WTC11 (cell line): Measurements from ENCODE around the gene B4GALNT2. TPM values are rescaled to one million over a fixed set of nuclear protein-coding genes. Genes with fewer than 3 reads are reported as not detected.
A peak's percentile ranks its signal among the peaks of the same experiment; 100 is the strongest.

ENCODE experiments used
- AFF4 ChIP-seq: sonication (generic); formaldehyde crosslinking; IDR thresholded peaks from 2 replicates; pipeline ENCODE4 v1.8.1; 2023; ENCODE audit warnings: mild to moderate bottlenecking, missing genetic modification reagents, borderline replicate concordance
- ATF1 ChIP-seq: sonication (generic); formaldehyde crosslinking; IDR thresholded peaks from 2 replicates; pipeline ENCODE4 v1.8.1; 2023; ENCODE audit warnings: mild to moderate bottlenecking, moderate library complexity, missing genetic modification reagents
- CREM ChIP-seq: sonication (generic); formaldehyde crosslinking; IDR thresholded peaks from 2 replicates; pipeline ENCODE4 v1.8.1; 2022; ENCODE audit warnings: mild to moderate bottlenecking, missing genetic modification reagents, moderate library complexity
- E2F4 ChIP-seq: sonication (generic); formaldehyde crosslinking; IDR thresholded peaks from 2 replicates; pipeline ENCODE4 v1.8.1; 2022; ENCODE audit warnings: low read depth, mild to moderate bottlenecking, moderate library complexity, missing genetic modification reagents, borderline replicate concordance
- ELF4 ChIP-seq: sonication (generic); formaldehyde crosslinking; IDR thresholded peaks from 2 replicates; pipeline ENCODE4 v1.8.1; 2022; ENCODE audit warnings: low read depth, mild to moderate bottlenecking, moderate library complexity, missing genetic modification reagents
- EMX1 ChIP-seq: fragments of 250-450 bp; sonication (Bioruptor Pico); IDR thresholded peaks from 2 replicates; pipeline ENCODE4 v1.8.0; 2021; ENCODE audit warnings: mild to moderate bottlenecking
- ERG ChIP-seq: fragments of 250-450 bp; sonication (Bioruptor Pico); IDR thresholded peaks from 2 replicates; pipeline ENCODE4 v1.8.0; 2021; ENCODE audit warnings: mild to moderate bottlenecking
- ETV6 ChIP-seq: sonication (generic); formaldehyde crosslinking; IDR thresholded peaks from 2 replicates; pipeline ENCODE4 v1.8.1; 2022; ENCODE audit warnings: mild to moderate bottlenecking, missing genetic modification reagents
- FOXP1 ChIP-seq: sonication (generic); formaldehyde crosslinking; IDR thresholded peaks from 2 replicates; pipeline ENCODE4 v1.8.0; 2022; ENCODE audit warnings: missing genetic modification reagents, mild to moderate bottlenecking, moderate library complexity, borderline replicate concordance
- GABPB1 ChIP-seq: sonication (generic); formaldehyde crosslinking; IDR thresholded peaks from 2 replicates; pipeline ENCODE4 v1.8.1; 2023; ENCODE audit warnings: mild to moderate bottlenecking, missing genetic modification reagents
- GRHL2 ChIP-seq: fragments of 250-450 bp; sonication (Bioruptor Pico); IDR thresholded peaks from 2 replicates; pipeline ENCODE4 v1.8.0; 2022; ENCODE audit warnings: mild to moderate bottlenecking, moderate library complexity; ENCODE audit not compliant: insufficient replicate concordance, severe bottlenecking
- HMGA2 ChIP-seq: fragments of 250-450 bp; sonication (Bioruptor Pico); IDR thresholded peaks from 2 replicates; pipeline ENCODE4 v1.4.0; 2021; ENCODE audit warnings: mild to moderate bottlenecking, moderate library complexity
- JUN ChIP-seq: sonication (generic); formaldehyde crosslinking; IDR thresholded peaks from 2 replicates; pipeline ENCODE4 v1.8.0; 2023; ENCODE audit warnings: mild to moderate bottlenecking, missing genetic modification reagents
- MYBL2 ChIP-seq: sonication (generic); formaldehyde crosslinking; IDR thresholded peaks from 2 replicates; pipeline ENCODE4 v1.8.1; 2023; ENCODE audit warnings: mild to moderate bottlenecking, moderate library complexity, missing genetic modification reagents
- NFATC4 ChIP-seq: fragments of 250-450 bp; sonication (Bioruptor Pico); IDR thresholded peaks from 2 replicates; pipeline ENCODE4 v1.9.0; 2021; ENCODE audit warnings: mild to moderate bottlenecking
- RORB ChIP-seq: fragments of 250-450 bp; sonication (Bioruptor Pico); IDR thresholded peaks from 2 replicates; pipeline ENCODE4 v1.9.0; 2021; ENCODE audit warnings: mild to moderate bottlenecking
- SMAD4 ChIP-seq: sonication (generic); formaldehyde crosslinking; IDR thresholded peaks from 2 replicates; pipeline ENCODE4 v1.8.0; 2022; ENCODE audit warnings: mild to moderate bottlenecking, missing genetic modification reagents
- TEAD1 ChIP-seq: sonication (generic); formaldehyde crosslinking; IDR thresholded peaks from 2 replicates; pipeline ENCODE4 v1.8.0; 2022; ENCODE audit warnings: mild to moderate bottlenecking, missing genetic modification reagents
- TEAD4 ChIP-seq: sonication (generic); formaldehyde crosslinking; IDR thresholded peaks from 2 replicates; pipeline ENCODE4 v1.8.0; 2022; ENCODE audit warnings: mild to moderate bottlenecking, missing genetic modification reagents
- TP53 ChIP-seq: sonication (generic); formaldehyde crosslinking; IDR thresholded peaks from 2 replicates; pipeline ENCODE4 v1.8.1; 2023; ENCODE audit warnings: mild to moderate bottlenecking, missing genetic modification reagents
- ZNF232 ChIP-seq: sonication (generic); formaldehyde crosslinking; IDR thresholded peaks from 2 replicates; pipeline ENCODE4 v1.8.0; 2022; ENCODE audit warnings: mild to moderate bottlenecking, missing genetic modification reagents
- ZNF317 ChIP-seq: sonication (generic); formaldehyde crosslinking; IDR thresholded peaks from 2 replicates; pipeline ENCODE4 v1.8.1; 2023; ENCODE audit warnings: low read depth, mild to moderate bottlenecking, moderate library complexity, missing genetic modification reagents, borderline replicate concordance
- ZNF396 ChIP-seq: fragments of 250-450 bp; sonication (Bioruptor Pico); IDR thresholded peaks from 2 replicates; pipeline ENCODE4 v1.8.0; 2021; ENCODE audit warnings: mild to moderate bottlenecking, moderate library complexity, borderline replicate concordance
- ZNF416 ChIP-seq: fragments of 250-450 bp; sonication (Bioruptor Pico); IDR thresholded peaks from 2 replicates; pipeline ENCODE4 v1.9.0; 2021; ENCODE audit warnings: mild to moderate bottlenecking, inconsistent platforms
- total RNA-seq: library from RNA; stranded (reverse); gene quantifications from 3 replicates; pipeline ENCODE4 v1.2.3, GENCODE V29; 2021
- TF ChIP-seq, protein P1 (sequence below): sonication (generic); formaldehyde crosslinking; IDR thresholded peaks from 2 replicates; pipeline ENCODE4 v1.8.0; 2022; ENCODE audit warnings: mild to moderate bottlenecking, missing genetic modification reagents
- TF ChIP-seq, protein P2 (sequence below): sonication (generic); formaldehyde crosslinking; IDR thresholded peaks from 2 replicates; pipeline ENCODE4 v1.8.0; 2022; ENCODE audit warnings: mild to moderate bottlenecking, missing genetic modification reagents
- TF ChIP-seq, protein P3 (sequence below): sonication (generic); formaldehyde crosslinking; IDR thresholded peaks from 2 replicates; pipeline ENCODE4 v1.8.1; 2023; ENCODE audit warnings: mild to moderate bottlenecking, missing genetic modification reagents
- TF ChIP-seq, protein P4 (sequence below): sonication (generic); formaldehyde crosslinking; IDR thresholded peaks from 2 replicates; pipeline ENCODE4 v1.8.1; 2022; ENCODE audit warnings: mild to moderate bottlenecking, missing genetic modification reagents, moderate library complexity, borderline replicate concordance

The B4GALNT2 gene
- total RNA-seq, 1 experiment from 2014 or later = 0.04 TPM

DNA sequence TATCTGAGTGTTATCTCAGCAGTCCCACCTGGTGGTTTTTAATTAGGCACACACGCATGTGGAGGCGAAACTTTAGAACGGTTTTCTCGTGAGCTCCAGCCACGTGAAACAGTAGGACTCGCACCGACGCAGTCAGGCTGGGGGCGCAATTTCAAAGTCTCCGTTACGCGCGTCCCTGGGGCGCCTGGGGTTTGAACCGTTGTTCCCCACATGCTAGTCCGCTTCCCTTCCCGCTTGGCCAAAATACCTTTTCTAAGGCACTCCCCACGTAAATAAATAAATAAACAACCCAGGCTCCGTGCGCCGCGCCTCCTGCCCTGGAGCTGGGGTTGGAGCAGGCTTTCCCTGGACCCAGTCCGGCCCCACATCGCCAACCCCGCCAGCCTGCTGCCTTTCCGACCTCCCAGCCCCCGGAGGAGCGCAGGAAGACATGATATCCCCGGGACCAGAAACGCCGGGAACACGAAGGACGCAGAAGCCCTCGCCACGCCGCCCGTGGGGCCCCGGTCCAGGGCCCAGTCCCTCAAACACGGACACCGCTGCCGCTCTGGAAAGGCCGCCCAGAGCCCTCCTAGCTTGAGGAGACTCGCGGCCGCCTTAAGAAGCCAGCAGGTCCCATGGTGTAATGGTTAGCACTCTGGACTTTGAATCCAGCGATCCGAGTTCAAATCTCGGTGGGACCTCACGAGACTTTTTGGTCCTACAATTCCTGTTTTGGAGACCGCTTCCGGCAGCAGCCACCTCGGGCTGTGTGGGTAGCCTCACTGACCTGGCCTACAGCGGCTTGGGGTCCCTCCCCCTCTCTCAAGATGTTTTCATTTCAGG lies 59.6 kb downstream of the B4GALNT2 start (continued):
- TF ChIP-seq AFF4 (CRISPR knock-in tag) (no peak), CREM (peak; percentile 70), ZNF396 (CRISPR knock-in tag) (no peak), ETV6 (CRISPR knock-in tag) (peak; percentile 57; the same call in 1 of the 2 replicates), TEAD4 (CRISPR knock-in tag) (no peak), EMX1 (CRISPR knock-in tag) (peak; percentile 69; the same call in 1 of the 2 replicates), ERG (CRISPR knock-in tag) (0 out of 2 replicates have a peak, but pooled peaks have one; percentile 61), ELF4 (CRISPR knock-in tag) (no peak), ZNF416 (CRISPR knock-in tag) (no peak), GABPB1 (CRISPR knock-in tag) (peak; percentile 85), NFATC4 (CRISPR knock-in tag) (no peak; the same call in 1 of the 2 replicates), ZNF317 (CRISPR knock-in tag) (no peak), ATF1 (CRISPR knock-in tag) (no peak), SMAD4 (CRISPR knock-in tag) (no peak), TP53 (CRISPR knock-in tag) (0 out of 2 replicates have a peak, but pooled peaks have one; percentile 65), JUN (CRISPR knock-in tag) (no peak), FOXP1 (CRISPR knock-in tag) (peak; percentile 87; the same call in 1 of the 2 replicates), MYBL2 (CRISPR knock-in tag) (peak; percentile 84), HMGA2 (CRISPR knock-in tag) (no peak), TEAD1 (0 out of 2 replicates have a peak, but pooled peaks have one; percentile 26), GRHL2 (CRISPR knock-in tag) (no peak), RORB (no peak), ZNF232 (CRISPR knock-in tag) (0 out of 2 replicates have a peak, but pooled peaks have one; percentile 40), E2F4 (CRISPR knock-in tag) (no peak)
- TF ChIP-seq, protein P1, sequence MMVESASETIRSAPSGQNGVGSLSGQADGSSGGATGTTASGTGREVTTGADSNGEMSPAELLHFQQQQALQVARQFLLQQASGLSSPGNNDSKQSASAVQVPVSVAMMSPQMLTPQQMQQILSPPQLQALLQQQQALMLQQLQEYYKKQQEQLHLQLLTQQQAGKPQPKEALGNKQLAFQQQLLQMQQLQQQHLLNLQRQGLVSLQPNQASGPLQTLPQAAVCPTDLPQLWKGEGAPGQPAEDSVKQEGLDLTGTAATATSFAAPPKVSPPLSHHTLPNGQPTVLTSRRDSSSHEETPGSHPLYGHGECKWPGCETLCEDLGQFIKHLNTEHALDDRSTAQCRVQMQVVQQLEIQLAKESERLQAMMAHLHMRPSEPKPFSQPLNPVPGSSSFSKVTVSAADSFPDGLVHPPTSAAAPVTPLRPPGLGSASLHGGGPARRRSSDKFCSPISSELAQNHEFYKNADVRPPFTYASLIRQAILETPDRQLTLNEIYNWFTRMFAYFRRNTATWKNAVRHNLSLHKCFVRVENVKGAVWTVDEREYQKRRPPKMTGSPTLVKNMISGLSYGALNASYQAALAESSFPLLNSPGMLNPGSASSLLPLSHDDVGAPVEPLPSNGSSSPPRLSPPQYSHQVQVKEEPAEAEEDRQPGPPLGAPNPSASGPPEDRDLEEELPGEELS (CRISPR knock-in tag) = 0 out of 2 replicates have a peak, but pooled peaks have one; percentile 58
- TF ChIP-seq, protein P2, sequence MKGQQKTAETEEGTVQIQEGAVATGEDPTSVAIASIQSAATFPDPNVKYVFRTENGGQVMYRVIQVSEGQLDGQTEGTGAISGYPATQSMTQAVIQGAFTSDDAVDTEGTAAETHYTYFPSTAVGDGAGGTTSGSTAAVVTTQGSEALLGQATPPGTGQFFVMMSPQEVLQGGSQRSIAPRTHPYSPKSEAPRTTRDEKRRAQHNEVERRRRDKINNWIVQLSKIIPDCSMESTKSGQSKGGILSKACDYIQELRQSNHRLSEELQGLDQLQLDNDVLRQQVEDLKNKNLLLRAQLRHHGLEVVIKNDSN (CRISPR knock-in tag) = peak; percentile 45; the same call in 1 of the 2 replicates
- TF ChIP-seq, protein P3, sequence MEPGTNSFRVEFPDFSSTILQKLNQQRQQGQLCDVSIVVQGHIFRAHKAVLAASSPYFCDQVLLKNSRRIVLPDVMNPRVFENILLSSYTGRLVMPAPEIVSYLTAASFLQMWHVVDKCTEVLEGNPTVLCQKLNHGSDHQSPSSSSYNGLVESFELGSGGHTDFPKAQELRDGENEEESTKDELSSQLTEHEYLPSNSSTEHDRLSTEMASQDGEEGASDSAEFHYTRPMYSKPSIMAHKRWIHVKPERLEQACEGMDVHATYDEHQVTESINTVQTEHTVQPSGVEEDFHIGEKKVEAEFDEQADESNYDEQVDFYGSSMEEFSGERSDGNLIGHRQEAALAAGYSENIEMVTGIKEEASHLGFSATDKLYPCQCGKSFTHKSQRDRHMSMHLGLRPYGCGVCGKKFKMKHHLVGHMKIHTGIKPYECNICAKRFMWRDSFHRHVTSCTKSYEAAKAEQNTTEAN (CRISPR knock-in tag) = no peak; the same call in 1 of the 2 replicates
- TF ChIP-seq, protein P4, sequence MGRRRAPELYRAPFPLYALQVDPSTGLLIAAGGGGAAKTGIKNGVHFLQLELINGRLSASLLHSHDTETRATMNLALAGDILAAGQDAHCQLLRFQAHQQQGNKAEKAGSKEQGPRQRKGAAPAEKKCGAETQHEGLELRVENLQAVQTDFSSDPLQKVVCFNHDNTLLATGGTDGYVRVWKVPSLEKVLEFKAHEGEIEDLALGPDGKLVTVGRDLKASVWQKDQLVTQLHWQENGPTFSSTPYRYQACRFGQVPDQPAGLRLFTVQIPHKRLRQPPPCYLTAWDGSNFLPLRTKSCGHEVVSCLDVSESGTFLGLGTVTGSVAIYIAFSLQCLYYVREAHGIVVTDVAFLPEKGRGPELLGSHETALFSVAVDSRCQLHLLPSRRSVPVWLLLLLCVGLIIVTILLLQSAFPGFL = no peak
- TF ChIP-seq, all 79 proteins: peak for 19
